Astrocyte (in vitro differentiated cells and primary cell): ENCODE measurements around the gene SND1. TPM values are rescaled to one million over a fixed set of nuclear protein-coding genes. Genes with fewer than 3 reads are reported as not detected.
A peak's percentile ranks its signal among the peaks of the same experiment; 100 is the strongest.

Experiments used
- DNase-seq: peaks from one replicate; pipeline ENCODE4 v3.0.0-alpha.2; 2010; ENCODE audit warnings: low read depth
- FAIRE-seq: peaks from 2 replicates; lab custom pipeline; 2011; peaks lifted over from hg19 to GRCh38; lab: Jason Lieb, UNC
- H2AFZ ChIP-seq: 2 replicates; pipeline ENCODE4 v1.6.0; 2012; ENCODE audit warnings: low read depth, low read length, inconsistent platforms
- H3K27ac ChIP-seq: 2 replicates; pipeline ENCODE4 v1.5.1; 2011; ENCODE audit warnings: low read depth, low read length, inconsistent platforms
- H3K27me3 ChIP-seq: 2 replicates; pipeline ENCODE4 v1.6.0; 2011; ENCODE audit warnings: low read length, inconsistent platforms; ENCODE audit not compliant: insufficient read depth
- H3K36me3 ChIP-seq: 2 replicates; pipeline ENCODE4 v1.5.1; 2011; ENCODE audit warnings: low read length, inconsistent platforms; ENCODE audit not compliant: insufficient read depth
- H3K4me1 ChIP-seq: 2 replicates; pipeline ENCODE4 v1.5.1; 2011; ENCODE audit warnings: low read length, inconsistent platforms; ENCODE audit not compliant: insufficient read depth
- H3K4me2 ChIP-seq: 2 replicates; pipeline ENCODE4 v1.6.0; 2012; ENCODE audit warnings: low read length, inconsistent platforms
- H3K4me3 ChIP-seq: 2 replicates; pipeline ENCODE4 v1.5.1; 2011; ENCODE audit warnings: low read depth, mild to moderate bottlenecking, low read length, inconsistent platforms; ENCODE audit not compliant: insufficient read depth
- H3K79me2 ChIP-seq: 2 replicates; pipeline ENCODE4 v1.6.0; 2012; ENCODE audit warnings: mild to moderate bottlenecking, low read length, inconsistent platforms; ENCODE audit not compliant: insufficient read depth
- H3K9ac ChIP-seq: 2 replicates; pipeline ENCODE4 v1.6.0; 2012; ENCODE audit warnings: mild to moderate bottlenecking, low read length, inconsistent platforms
- H3K9me3 ChIP-seq: 2 replicates; pipeline ENCODE4 v1.5.1; 2012; ENCODE audit warnings: low read depth, mild to moderate bottlenecking, low read length, inconsistent platforms; ENCODE audit not compliant: insufficient read depth
- H4K20me1 ChIP-seq: 2 replicates; pipeline ENCODE4 v1.6.0; 2012; ENCODE audit warnings: low read length, inconsistent platforms; ENCODE audit not compliant: insufficient read depth
- H3K27ac Mint-ChIP-seq: one replicate; pipeline ENCODE4 v1.8.0; 2021; ENCODE audit warnings: mild to moderate bottlenecking, mixed read lengths; ENCODE audit not compliant: unreplicated experiment
- H3K27me3 Mint-ChIP-seq: one replicate; pipeline ENCODE4 v1.8.0; 2021; ENCODE audit warnings: low read depth, mixed read lengths; ENCODE audit not compliant: unreplicated experiment
- H3K36me3 Mint-ChIP-seq: one replicate; pipeline ENCODE4 v1.8.0; 2021; ENCODE audit warnings: low read depth, mixed read lengths; ENCODE audit not compliant: unreplicated experiment
- H3K4me1 Mint-ChIP-seq: one replicate; pipeline ENCODE4 v1.8.0; 2021; ENCODE audit warnings: low read depth, mixed read lengths; ENCODE audit not compliant: unreplicated experiment
- H3K4me3 Mint-ChIP-seq: one replicate; pipeline ENCODE4 v1.8.0; 2021; ENCODE audit warnings: mild to moderate bottlenecking, moderate library complexity, mixed read lengths; ENCODE audit not compliant: unreplicated experiment
- H3K9me3 Mint-ChIP-seq: one replicate; pipeline ENCODE4 v1.8.0; 2021; ENCODE audit warnings: mild to moderate bottlenecking, mixed read lengths; ENCODE audit not compliant: unreplicated experiment
- CTCF ChIP-seq: IDR thresholded peaks from 2 replicates; pipeline ENCODE4 v1.5.1; 2011; ENCODE audit warnings: low read depth, mild to moderate bottlenecking, inconsistent platforms, low read length, moderate library complexity; ENCODE audit not compliant: insufficient read depth
- EZH2 ChIP-seq: IDR thresholded peaks from 2 replicates; pipeline ENCODE4 v1.6.1; 2012; ENCODE audit warnings: mild to moderate bottlenecking, low read length, inconsistent platforms; ENCODE audit not compliant: insufficient read depth
- total RNA-seq: library from RNA; stranded (reverse); gene quantifications from 2 replicates; pipeline ENCODE4 v1.2.1, GENCODE V29; 2021

The SND1 gene
- total RNA-seq, 1 donor from 2014 or later: 267 TPM

DNA sequence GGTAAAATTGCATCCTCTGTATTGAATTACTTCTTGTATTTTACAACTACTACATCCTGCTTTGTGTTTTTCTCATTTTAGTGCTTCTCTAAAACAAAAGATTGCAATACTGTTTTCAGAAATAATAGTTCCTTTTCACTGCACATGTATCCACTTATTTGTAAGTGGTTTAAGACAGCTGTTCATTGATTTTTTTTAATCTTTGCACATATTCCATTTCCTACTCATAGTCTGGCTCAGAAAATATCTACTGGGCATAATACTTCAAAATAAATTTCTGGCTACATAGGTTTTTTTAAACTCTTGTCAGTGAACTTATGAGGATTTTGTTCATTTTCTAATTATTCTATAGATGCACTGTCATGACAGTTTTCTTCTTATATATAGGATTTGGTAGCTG, 54.8 kb downstream of the SND1 start:
- H4K20me1 ChIP-seq: peaks cover 70% of the 10 kb centered on the region
- H3K4me3 ChIP-seq: no peak overlapping the region
- TF ChIP-seq CTCF (no peak), EZH2 (no peak)
- Mint-ChIP-seq H3K36me3 (peaks cover 24% of the 10 kb centered on the region), H3K9me3 (no peaks in the 10 kb centered on the region), H3K27ac (peak overlapping the region; percentile 82), H3K4me1 (peaks cover 21% of the 10 kb centered on the region), H3K27me3 (no peaks in the 10 kb centered on the region), H3K4me3 (no peak overlapping the region)
- no peak overlapping the region for H3K9ac ChIP-seq
- FAIRE-seq: no peak
- H3K9me3 ChIP-seq: peaks cover 6% of the 10 kb centered on the region
- no peak overlapping the region for H3K27ac ChIP-seq
- H3K36me3 ChIP-seq: peaks cover 68% of the 10 kb centered on the region
- no peak overlapping the region for H3K4me2 ChIP-seq
- peaks cover 9% of the 10 kb centered on the region for H3K4me1 ChIP-seq
- DNase-seq: no peak
- H2AFZ ChIP-seq: no peak overlapping the region
- H3K27me3 ChIP-seq: no peaks in the 10 kb centered on the region
- peaks cover 27% of the 10 kb centered on the region for H3K79me2 ChIP-seq

DNA sequence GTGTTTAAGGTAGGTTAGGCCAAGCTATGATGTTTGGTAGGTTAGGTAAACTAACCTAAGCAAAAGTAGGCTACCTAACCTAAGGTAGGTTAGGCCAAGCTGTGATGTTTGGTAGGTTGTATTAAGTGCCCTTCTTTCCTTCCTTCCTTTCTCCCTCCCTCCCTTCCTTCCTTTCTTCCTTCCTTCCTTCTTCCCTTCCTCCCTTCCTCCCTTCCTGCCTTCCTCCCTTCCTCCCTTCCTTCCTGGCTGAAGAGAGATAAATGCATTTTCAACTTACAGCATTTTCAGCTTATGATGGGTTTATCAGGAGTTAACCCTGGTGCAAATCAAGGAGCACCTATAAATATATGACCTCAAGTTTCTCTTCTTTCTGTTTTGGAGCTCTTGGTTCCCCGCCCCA, 56.2 kb downstream of the SND1 start:
- no peak overlapping the region for H2AFZ ChIP-seq
- no peak overlapping the region for H3K4me3 ChIP-seq
- DNase-seq (no peak), FAIRE-seq (no peak)
- TF ChIP-seq EZH2 (no peak), CTCF (no peak)
- H3K27ac Mint-ChIP-seq: peak overlapping the region; percentile 35
- no peaks in the 10 kb centered on the region for H3K9me3 Mint-ChIP-seq
- no peak overlapping the region for H3K9ac ChIP-seq
- no peaks in the 10 kb centered on the region for H3K27me3 ChIP-seq
- H3K27ac ChIP-seq: peak overlapping the region; percentile 16
- peaks cover 6% of the 10 kb centered on the region for H3K9me3 ChIP-seq
- H3K79me2 ChIP-seq: peaks cover 24% of the 10 kb centered on the region
- no peak overlapping the region for H3K4me3 Mint-ChIP-seq
- H3K27me3 Mint-ChIP-seq: no peaks in the 10 kb centered on the region
- peaks cover 9% of the 10 kb centered on the region for H3K4me1 ChIP-seq
- H4K20me1 ChIP-seq: peaks cover 71% of the 10 kb centered on the region
- H3K4me2 ChIP-seq: no peak overlapping the region
- H3K4me1 Mint-ChIP-seq: peaks cover 21% of the 10 kb centered on the region
- H3K36me3 ChIP-seq: peaks cover 62% of the 10 kb centered on the region
- peaks cover 26% of the 10 kb centered on the region for H3K36me3 Mint-ChIP-seq

DNA sequence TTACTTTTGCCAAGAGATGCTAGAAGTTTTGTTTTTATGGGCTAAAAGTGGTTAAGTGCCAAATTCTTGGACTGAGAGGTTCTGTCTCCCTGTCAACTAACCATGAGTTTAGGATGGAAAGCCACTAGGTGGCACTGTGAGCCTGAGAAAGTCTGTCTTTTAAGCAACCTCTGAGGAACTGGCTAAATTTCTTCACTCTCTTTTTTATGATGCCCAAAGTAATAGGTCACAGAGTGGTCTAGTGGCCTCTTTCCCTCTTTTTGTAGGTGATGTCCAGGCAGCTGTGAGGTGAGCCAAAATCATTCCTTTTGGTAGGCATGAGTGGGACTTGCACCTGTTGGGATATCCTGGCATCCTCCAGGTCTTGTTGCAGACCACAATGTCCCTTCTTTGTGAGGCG, 56.8 kb downstream of the SND1 start:
- Histone ChIP-seq H3K9me3 (peaks cover 6% of the 10 kb centered on the region), H3K79me2 (peaks cover 27% of the 10 kb centered on the region), H3K27me3 (no peaks in the 10 kb centered on the region), H2AFZ (no peak overlapping the region), H3K4me1 (peaks cover 9% of the 10 kb centered on the region), H3K36me3 (peaks cover 64% of the 10 kb centered on the region), H3K4me3 (no peak overlapping the region), H3K27ac (no peak overlapping the region), H3K4me2 (no peak overlapping the region), H3K9ac (no peak overlapping the region), H4K20me1 (peaks cover 73% of the 10 kb centered on the region)
- Mint-ChIP-seq H3K36me3 (peaks cover 26% of the 10 kb centered on the region), H3K27me3 (no peaks in the 10 kb centered on the region), H3K9me3 (no peaks in the 10 kb centered on the region), H3K27ac (peak overlapping the region; percentile 35), H3K4me3 (no peak overlapping the region), H3K4me1 (peaks cover 21% of the 10 kb centered on the region)
- peak; percentile 78 for TF ChIP-seq CTCF
- no peak for TF ChIP-seq EZH2
- peak; percentile 75 for FAIRE-seq
- peak; percentile 57 for DNase-seq
